HG03442 (cell line): ENCODE data around the gene CTDSPL.
"Not testable (repeated sequence)": the region's sequence is repeated elsewhere in the genome, so short reads cannot be mapped to it uniquely, and the experiment has no call there.

ENCODE experiments used
- ATAC-seq: cut with Tn5 transposase; IDR thresholded peaks from one replicate; pipeline ENCODE4 v1.9.1; 2021; ENCODE audit warnings: mild to moderate bottlenecking, moderate library complexity; ENCODE audit not compliant: unreplicated experiment

Gene CTDSPL

GRCh38 chr3:37985637-37986320 lies 124.1 kb downstream of the CTDSPL start:
- no peak for ATAC-seq

- ATAC-seq: no peak
Observed at GRCh38 chr3:37986479-37987314, 125.0 kb downstream of the CTDSPL start.

GRCh38 chr3:37987315-37987697 lies 125.6 kb downstream of the CTDSPL start:
- no peak for ATAC-seq

GRCh38 chr3:37987751-37988179 lies 126.1 kb downstream of the CTDSPL start:
- ATAC-seq: no peak

- not testable (repeated sequence) for ATAC-seq
Observed at GRCh38 chr3:37988376-37988775, 126.7 kb downstream of the CTDSPL start.

GRCh38 chr3:37988931-37989525 lies 127.3 kb downstream of the CTDSPL start:
- no peak for ATAC-seq

GRCh38 chr3:37989821-37990480 lies 128.3 kb downstream of the CTDSPL start:
- no peak for ATAC-seq

- ATAC-seq: no peak
Observed at GRCh38 chr3:37990527-37990926, 128.8 kb downstream of the CTDSPL start, which contains the start of gene VILL. Gene VILL, plus strand, starts transcription at chr3:37990786. Its CDS starts 2,887 bp downstream, at chr3:37993673.

- ATAC-seq: no peak
Observed at GRCh38 chr3:37991109-37991508, 129.4 kb downstream of the CTDSPL start.

- no peak for ATAC-seq
Observed at GRCh38 chr3:37991823-37992222, 130.1 kb downstream of the CTDSPL start.

- no peak for ATAC-seq
Observed at GRCh38 chr3:37992271-37993066, 130.8 kb downstream of the CTDSPL start.

- ATAC-seq: no peak
Observed at GRCh38 chr3:37993067-37993455, 131.4 kb downstream of the CTDSPL start.

- no peak for ATAC-seq
Observed at GRCh38 chr3:37993460-37993819, 131.8 kb downstream of the CTDSPL start.

GRCh38 chr3:37993820-37994638 lies 132.3 kb downstream of the CTDSPL start:
- peak; percentile 51 for ATAC-seq

- no peak for ATAC-seq
Observed at GRCh38 chr3:37994639-37994972, 132.9 kb downstream of the CTDSPL start.

- ATAC-seq: no peak
Observed at GRCh38 chr3:37995652-37996641, 134.3 kb downstream of the CTDSPL start.

- peak; percentile 58 for ATAC-seq
Observed at GRCh38 chr3:37996785-37997301, 135.2 kb downstream of the CTDSPL start.

- no peak for ATAC-seq
Observed at GRCh38 chr3:37997342-37997741, 135.7 kb downstream of the CTDSPL start.
